GM21447 (cell line): ENCODE data around the gene SOX4.

Source experiments
- ATAC-seq: cut with Tn5 transposase; IDR thresholded peaks from one replicate; pipeline ENCODE4 v1.9.1; 2021; ENCODE audit not compliant: unreplicated experiment

SOX4 gene

GRCh38 chr6:21612067-21612745 is 18.7 kb downstream of the SOX4 start:
- ATAC-seq = no peak

- no peak for ATAC-seq
Measured at GRCh38 chr6:21613809-21614208, 20.3 kb downstream of the SOX4 start.

GRCh38 chr6:21614226-21614625 is 20.7 kb downstream of the SOX4 start:
- ATAC-seq = no peak

- ATAC-seq = no peak
Measured at GRCh38 chr6:21615504-21615903, 22.0 kb downstream of the SOX4 start.

GRCh38 chr6:21616005-21616404 is 22.5 kb downstream of the SOX4 start:
- ATAC-seq = no peak

- ATAC-seq = no peak
Measured at GRCh38 chr6:21625642-21626041, 32.1 kb downstream of the SOX4 start.

GRCh38 chr6:21626756-21627155 is 33.2 kb downstream of the SOX4 start:
- no peak for ATAC-seq

- no peak for ATAC-seq
Measured at GRCh38 chr6:21628160-21628559, 34.6 kb downstream of the SOX4 start.

GRCh38 chr6:21633511-21634109 is 40.1 kb downstream of the SOX4 start:
- no peak for ATAC-seq

GRCh38 chr6:21634582-21634981 is 41.0 kb downstream of the SOX4 start:
- ATAC-seq = no peak

- no peak for ATAC-seq
Measured at GRCh38 chr6:21636876-21637275, 43.3 kb downstream of the SOX4 start.

- ATAC-seq = no peak
Measured at GRCh38 chr6:21639316-21639715, 45.8 kb downstream of the SOX4 start.
